GM18867 (cell line): ENCODE measurements around the gene ENG.

Experiments
- ATAC-seq: cut with Tn5 transposase; IDR thresholded peaks from one replicate; pipeline ENCODE4 v1.9.1; 2021; ENCODE audit warnings: mild to moderate bottlenecking, moderate library complexity; ENCODE audit not compliant: unreplicated experiment

Gene ENG

GRCh38 chr9:127815512-127816361 is 38.7 kb downstream of the ENG start:
- no peak for ATAC-seq

- ATAC-seq = no peak
Measured at GRCh38 chr9:127814619-127815511, 39.6 kb downstream of the ENG start.

GRCh38 chr9:127813686-127814226 is 40.7 kb downstream of the ENG start:
- ATAC-seq = no peak

- ATAC-seq = no peak
Measured at GRCh38 chr9:127812936-127813675, 41.4 kb downstream of the ENG start.

GRCh38 chr9:127812011-127812410 is 42.4 kb downstream of the ENG start:
- ATAC-seq = no peak

- no peak for ATAC-seq
Measured at GRCh38 chr9:127810378-127811187, 43.9 kb downstream of the ENG start.

- no peak for ATAC-seq
Measured at GRCh38 chr9:127809540-127810377, 44.7 kb downstream of the ENG start.

- no peak for ATAC-seq
Measured at GRCh38 chr9:127809002-127809539, 45.4 kb downstream of the ENG start.

- ATAC-seq = no peak
Measured at GRCh38 chr9:127808347-127809001, 46.0 kb downstream of the ENG start.

- ATAC-seq = no peak
Measured at GRCh38 chr9:127806871-127807270, 47.6 kb downstream of the ENG start.

- no peak for ATAC-seq
Measured at GRCh38 chr9:127805620-127806019, 48.8 kb downstream of the ENG start.

GRCh38 chr9:127803507-127804352 is 50.7 kb downstream of the ENG start:
- no peak for ATAC-seq

GRCh38 chr9:127802576-127803443 is 51.6 kb downstream of the ENG start, which contains the start of gene FPGS:
Gene FPGS, plus strand, starts transcription at chr9:127802882. Its CDS starts 43 bp downstream, at chr9:127802925.
- peak; percentile 66 for ATAC-seq

GRCh38 chr9:127801955-127802575 is 52.4 kb downstream of the ENG start:
- no peak for ATAC-seq

GRCh38 chr9:127796852-127797370 is 57.5 kb downstream of the ENG start:
- no peak for ATAC-seq
